ENCODE results near the gene XRCC5. TPM values are rescaled to one million over a fixed set of nuclear protein-coding genes. Genes with fewer than 3 reads are reported as not detected.

XRCC5 gene
- total and polyA plus RNA-seq, 8 donors = 29.0 to 117 (median 88.1) TPM

- DNase-seq = no peak
- Histone ChIP-seq H3K4me1 (no peaks in the 10 kb centered on the region), H3K36me3 (peaks cover 0 to 69% (median 23%) of the 10 kb centered on the region in 3 donors), H3K27ac (no peak overlapping the region), H3K27me3 (no peaks in the 10 kb centered on the region), H3K4me3 (no peak overlapping the region), H3K9me3 (no peaks in the 10 kb centered on the region)
- no peak for TF ChIP-seq CTCF (IDR thresholded peaks at IDR 0.05)
- intact Hi-C loops (cut with DNase I) = no loop called here
- no peak for FAIRE-seq
- WGBS, 2 donors = 86 to 89% methylated on average over 5 of the region's 5 CpGs
- ATAC-seq = no peak
Measured at GRCh38 chr2:216164087-216164486, 54.9 kb downstream of the XRCC5 start.

GRCh38 chr2:216164576-216164975 lies 55.4 kb downstream of the XRCC5 start:
- H3K4me1 ChIP-seq = no peaks in the 10 kb centered on the region
- DNase-seq = no peak
- peaks cover 0 to 74% (median 23%) of the 10 kb centered on the region in 3 donors for H3K36me3 ChIP-seq
- H3K27ac ChIP-seq = no peak overlapping the region
- no peak for FAIRE-seq
- H3K9me3 ChIP-seq = no peaks in the 10 kb centered on the region
- WGBS, 2 donors = 89 to 90% methylated on average over 4 of the region's 4 CpGs
- intact Hi-C loops (cut with DNase I) = no loop called here
- no peak for TF ChIP-seq CTCF (IDR thresholded peaks at IDR 0.05)
- H3K27me3 ChIP-seq = no peaks in the 10 kb centered on the region
- H3K4me3 ChIP-seq = no peak overlapping the region
- no peak for ATAC-seq

- no peaks in the 10 kb centered on the region for H3K9me3 ChIP-seq
- DNase-seq = no peak
- WGBS, 2 donors = 93 to 96% methylated on average over 4 of the region's 4 CpGs
- H3K27ac ChIP-seq = no peak overlapping the region
- no peak for FAIRE-seq
- no peak for ATAC-seq
- intact Hi-C loops (cut with DNase I) = no loop called here
- H3K27me3 ChIP-seq = no peaks in the 10 kb centered on the region
- H3K36me3 ChIP-seq = peaks cover 0 to 66% (median 23%) of the 10 kb centered on the region in 3 donors
- no peaks in the 10 kb centered on the region for H3K4me1 ChIP-seq
- H3K4me3 ChIP-seq = no peak overlapping the region
- TF ChIP-seq CTCF (IDR thresholded peaks at IDR 0.05) = no peak
Measured at GRCh38 chr2:216165711-216166110, 56.6 kb downstream of the XRCC5 start.

GRCh38 chr2:216169087-216169486 lies 59.9 kb downstream of the XRCC5 start:
- FAIRE-seq = no peak
- 94 to 97% methylated on average over 3 of the region's 3 CpGs for WGBS, 2 donors

More at GRCh38 chr2:216169087-216169486, 59.9 kb downstream of the XRCC5 start:
- no peak for ATAC-seq
- H3K36me3 ChIP-seq = peaks cover 0 to 37% (median 7%) of the 10 kb centered on the region in 3 donors
- H3K4me3 ChIP-seq = no peak overlapping the region
- H3K27ac ChIP-seq = no peak overlapping the region
- DNase-seq = no peak
- H3K4me1 ChIP-seq = no peaks in the 10 kb centered on the region
- H3K9me3 ChIP-seq = no peaks in the 10 kb centered on the region
- intact Hi-C loops (cut with DNase I) = no loop called here
- H3K27me3 ChIP-seq = no peaks in the 10 kb centered on the region
- no peak for TF ChIP-seq CTCF (IDR thresholded peaks at IDR 0.05)

Data from pancreas (tissue), 10 donors.